Activated CD4-positive, CD25-positive, alpha-beta regulatory T cell treated with anti-CD3 and anti-CD28 coated beads, Interleukin-2, amount 50 U/mL, for 16 hours (primary cell): ENCODE results near the gene SLX9.

Source experiments
- DNase-seq: peaks from one replicate; pipeline ENCODE4 v3.0.0-alpha.2; 2020; ENCODE audit warnings: low read depth, low spot score

Gene SLX9

DNA sequence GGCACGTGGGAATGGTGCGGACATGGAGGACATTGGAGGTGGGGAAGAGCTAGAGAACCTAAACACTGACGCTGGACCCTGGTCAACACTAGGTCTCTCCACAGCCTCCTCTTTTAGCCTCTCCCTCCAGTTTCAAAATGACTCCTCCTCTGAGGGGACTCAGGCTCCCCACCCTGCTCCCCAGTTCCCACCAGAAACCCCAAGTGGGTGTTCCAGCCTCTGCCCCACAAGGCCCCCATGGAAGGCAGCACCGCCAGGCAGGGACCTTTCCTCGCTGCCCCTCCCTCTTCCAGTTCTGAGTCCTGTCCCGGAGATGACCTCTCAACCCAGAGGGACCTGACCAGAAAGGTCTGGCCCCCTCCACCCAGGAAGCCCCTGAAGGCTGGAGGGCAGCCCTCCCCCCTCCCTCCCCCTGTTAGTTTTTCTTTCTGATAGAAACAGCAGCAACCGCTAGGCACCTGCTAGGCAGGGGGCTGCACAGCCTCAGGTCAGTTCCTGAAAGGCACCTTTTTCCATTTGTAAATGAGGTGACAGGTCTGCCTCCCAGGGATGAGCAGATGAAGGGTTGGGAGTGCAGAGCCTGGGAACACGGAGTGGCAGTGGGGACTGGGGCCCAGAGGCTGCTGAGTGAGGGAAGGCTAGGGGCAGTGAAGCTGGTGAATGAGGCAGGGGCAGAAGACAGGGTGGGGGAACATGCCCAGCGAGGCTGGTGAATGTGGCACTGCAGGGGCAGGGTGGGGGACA, 9.9 kb upstream of the SLX9 start:
- no peak for DNase-seq

DNA sequence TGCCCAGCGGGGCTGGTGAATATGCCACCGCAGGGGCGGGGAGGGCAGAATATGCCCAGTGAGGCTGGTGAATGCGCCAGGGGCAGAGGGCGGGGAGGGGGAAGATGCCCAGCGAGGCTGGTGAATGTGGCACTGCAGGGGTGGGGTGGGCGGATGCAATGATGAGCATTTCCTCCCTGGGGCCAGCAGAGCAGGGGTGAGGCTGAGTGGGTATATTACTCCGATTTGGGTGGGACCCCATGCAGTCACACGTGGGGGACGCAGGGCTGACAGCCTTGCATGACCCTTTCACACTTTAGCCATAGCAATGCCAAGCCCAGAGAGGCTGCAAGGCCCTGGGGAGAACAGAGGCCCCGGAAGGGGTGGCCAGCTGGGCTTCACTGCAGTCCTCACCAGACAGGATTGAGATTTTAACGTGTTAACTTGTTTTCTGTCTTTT, 9.3 kb upstream of the SLX9 start:
- DNase-seq = no peak

DNA sequence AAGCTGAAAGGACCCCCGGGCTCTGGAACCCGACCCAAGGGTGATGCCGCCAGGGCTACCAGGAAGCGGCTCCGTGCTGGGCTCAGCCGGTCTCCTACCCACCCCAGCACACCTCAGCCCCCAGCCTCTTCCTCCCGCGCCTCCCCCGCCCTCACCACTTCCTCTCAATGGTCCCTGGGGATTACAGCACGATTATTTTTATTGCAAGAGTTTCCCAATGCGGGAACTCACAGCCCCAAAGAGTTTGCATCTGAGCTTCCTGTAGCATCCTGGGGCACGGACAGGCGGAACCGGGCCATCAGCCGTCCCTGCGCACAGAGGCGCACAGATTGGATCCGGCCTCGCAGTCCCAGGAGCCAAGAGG, 8.7 kb upstream of the SLX9 start:
- DNase-seq = no peak

DNA sequence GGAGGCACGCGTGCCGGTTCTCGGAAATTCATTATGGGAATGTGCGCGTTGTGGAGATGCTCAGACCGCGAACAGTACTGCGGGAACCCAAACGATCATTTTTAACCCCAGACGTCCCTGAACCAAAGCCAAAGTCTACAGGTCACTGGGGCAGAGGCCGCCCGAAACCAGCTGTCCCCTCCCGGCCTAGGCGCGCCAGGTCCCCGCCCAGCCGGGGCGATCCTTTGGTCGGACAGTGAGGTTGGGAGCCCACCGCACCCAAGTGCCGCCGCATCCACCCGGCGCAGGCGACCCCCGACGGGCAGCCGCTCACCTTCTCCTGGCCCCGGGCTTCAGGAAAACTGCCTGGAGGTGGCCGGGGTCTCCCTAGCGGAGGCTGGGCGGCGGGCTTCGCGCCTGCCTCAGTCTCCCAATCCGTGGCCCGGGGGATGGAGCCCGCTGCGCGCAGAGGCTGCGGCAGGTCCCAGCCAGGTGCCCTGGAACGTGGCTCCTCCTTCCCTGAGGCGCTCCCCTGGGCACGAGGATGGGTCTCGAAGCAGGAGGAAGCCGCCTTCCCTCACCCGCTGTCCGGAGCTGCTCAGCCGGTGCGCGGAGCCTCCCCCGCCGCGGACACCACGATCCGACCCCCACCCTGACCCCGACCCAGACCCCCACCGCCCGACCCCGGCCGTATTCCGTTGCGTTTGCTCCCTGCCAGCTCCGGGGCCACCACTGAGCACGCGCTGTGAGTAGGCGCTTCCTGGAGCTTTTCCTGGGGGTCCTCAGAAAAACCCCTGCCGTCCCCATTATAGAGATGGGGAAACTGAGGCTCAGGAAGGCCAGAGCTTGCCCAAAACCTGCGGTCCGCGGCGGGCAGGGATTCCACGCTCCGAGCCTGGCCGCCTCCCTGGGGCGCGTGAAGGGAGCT, 8.1 kb upstream of the SLX9 start:
- DNase-seq = no peak

DNA sequence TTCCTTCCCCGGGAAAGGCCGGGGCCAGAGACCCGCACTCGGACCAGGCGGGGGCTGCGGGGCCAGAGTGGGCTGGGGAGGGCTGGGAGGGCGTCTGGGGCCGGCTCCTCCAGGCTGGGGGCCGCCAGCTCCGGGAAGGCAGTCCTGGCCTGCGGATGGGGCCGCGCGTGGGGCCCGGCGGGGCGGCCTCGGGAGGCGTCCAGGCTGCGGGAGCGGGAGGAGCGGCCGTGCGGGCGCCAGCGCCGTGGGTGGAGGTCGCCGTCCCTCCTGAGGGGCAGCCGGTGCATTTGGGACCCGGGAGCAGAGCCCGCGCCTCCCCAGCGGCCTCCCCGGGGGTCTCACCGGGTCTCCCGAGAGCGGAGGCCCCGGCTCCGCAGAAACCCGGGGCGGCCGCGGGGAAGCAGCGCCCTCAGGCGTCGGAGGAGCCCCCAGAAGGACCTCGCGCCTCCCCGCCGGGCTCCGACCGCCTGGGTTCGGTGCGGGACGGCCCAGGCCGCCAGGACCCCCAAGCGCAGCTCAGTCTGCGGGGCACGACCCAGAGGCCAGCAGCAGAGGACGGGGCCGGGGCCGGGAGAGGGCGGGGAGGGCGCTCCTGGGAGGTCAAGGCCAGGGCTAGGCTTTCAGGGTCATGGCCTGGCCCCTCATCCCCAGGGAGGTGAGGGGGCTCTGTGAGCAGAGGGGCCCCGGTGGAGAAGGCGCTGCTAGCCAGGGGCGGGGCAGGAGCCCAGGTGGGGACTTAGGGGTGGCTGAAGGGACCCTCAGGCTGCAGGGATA, 7.2 kb upstream of the SLX9 start:
- no peak for DNase-seq

DNA sequence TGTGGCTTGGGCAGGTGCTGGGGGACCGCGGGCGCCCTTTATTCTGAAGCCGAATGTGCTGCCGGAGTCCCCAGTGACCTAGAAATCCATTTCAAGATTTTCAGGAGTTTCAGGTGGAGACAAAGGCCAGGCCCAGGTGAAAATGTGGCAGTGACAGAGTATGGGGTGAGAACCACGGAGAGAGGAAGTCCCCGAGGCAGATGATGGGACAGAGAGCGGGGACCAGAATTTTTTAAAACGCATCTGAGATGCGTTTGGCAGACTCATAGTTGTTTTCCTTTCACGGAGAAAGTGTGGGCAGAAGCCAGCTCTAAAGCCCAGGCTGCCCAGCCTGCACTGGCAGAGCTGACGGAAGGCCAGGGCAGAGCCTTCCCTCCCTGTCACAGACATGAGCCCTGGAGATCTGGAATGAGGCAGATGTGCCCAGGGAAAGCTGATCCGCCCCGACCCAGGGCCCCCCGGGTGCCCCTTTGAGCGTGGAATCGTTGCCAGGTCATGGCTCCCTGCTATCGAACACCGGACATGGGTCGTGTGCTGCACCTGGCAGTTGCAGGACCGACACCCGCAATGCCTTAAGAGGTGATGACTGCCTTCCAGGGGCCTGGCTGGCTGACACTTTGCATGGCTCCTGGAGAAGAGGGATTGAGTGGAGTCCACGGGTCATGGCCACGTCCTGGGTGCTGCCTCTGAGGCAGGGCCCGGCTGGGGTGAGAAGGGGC, 6.5 kb upstream of the SLX9 start:
- DNase-seq = no peak

DNA sequence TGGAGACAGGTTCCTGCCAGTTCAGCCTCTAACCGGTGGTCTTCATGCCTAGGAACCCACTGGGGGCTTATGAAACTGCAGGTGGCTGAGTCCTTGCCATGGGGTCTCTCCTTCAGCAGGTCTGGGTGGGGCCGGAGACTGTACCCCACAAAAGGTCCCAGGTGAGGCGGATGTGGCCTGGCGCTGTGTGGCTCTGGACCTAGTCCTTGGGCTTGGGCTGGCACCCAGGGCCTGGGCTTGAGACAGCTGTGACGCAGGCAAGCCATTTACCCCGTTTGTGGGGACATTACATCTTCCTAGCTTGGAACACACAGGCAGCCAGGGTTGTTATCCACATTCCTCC, 5.9 kb upstream of the SLX9 start:
- DNase-seq = no peak

DNA sequence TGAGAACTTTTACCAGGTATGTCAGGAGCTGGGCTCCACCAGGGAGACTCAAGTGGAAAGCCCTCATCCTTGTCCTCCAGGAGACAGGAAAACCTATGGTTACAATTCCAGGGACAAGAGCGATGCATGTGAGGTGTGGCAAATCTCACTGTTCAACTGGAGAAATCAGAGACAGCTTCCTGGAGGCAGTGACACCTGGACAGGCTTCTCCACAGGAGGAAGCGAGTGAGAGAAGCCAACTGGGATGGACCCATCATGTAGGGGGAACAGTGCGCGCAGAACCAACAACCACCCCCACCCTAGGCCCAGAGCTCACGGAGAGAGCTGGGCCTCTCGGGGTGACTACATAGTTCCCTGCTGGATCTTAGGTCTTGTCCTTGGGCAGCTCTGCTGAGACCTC, 5.6 kb upstream of the SLX9 start:
- no peak for DNase-seq

DNA sequence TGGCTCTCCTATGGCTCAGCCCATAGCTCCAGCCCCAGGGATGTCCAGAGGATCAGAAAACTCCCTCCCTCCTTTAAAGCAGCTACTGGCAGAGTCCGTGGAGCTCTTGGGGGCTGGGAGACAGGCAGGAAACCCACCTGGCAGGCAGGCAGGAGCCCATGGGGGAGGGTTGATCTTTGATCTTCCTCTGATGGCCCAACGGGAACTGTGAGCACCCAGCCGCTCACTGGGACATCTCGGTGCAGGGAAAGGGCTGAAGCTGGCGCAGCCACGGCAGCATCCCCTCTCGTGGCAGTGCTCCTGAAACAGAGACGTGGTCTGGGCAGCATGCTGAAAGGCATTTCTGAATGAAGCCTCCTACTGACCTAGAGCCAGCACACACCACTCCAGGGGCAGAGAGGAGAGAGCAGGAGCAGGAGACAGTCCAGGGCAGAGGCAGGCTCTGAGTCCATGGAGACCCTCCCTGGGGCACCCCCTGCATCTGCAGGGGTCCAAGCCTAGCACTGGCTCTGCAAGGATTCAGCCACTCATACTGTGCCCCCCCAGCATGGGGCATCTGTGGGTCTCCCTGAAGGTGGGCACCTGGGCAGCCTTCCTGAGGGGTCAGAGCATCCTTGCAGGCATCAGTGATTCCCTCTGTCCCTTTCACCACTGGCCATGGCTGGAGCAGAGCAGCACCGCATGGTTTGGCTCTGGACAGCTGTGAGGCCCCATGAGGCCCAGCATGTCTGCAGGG, 4.9 kb upstream of the SLX9 start:
- no peak for DNase-seq

DNA sequence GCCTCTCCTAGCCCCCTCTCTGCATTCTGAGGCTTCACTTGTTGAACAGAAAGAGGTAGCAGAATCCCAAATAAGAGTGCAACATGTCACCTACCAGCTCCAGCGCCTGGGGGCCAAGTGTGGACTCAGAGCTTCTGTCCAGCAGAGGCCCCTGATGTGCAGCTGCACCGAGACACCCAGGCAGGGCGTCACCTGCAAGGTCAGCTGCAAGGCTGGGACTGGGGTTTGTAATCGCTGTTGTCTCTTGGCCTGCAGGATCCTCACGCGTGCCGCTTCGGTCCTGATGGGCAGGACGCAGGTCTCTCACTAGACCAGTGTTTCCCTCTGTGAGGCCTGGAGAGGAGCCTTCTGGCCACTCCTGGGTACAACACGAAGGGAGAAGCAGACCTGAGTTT, 4.3 kb upstream of the SLX9 start:
- no peak for DNase-seq

DNA sequence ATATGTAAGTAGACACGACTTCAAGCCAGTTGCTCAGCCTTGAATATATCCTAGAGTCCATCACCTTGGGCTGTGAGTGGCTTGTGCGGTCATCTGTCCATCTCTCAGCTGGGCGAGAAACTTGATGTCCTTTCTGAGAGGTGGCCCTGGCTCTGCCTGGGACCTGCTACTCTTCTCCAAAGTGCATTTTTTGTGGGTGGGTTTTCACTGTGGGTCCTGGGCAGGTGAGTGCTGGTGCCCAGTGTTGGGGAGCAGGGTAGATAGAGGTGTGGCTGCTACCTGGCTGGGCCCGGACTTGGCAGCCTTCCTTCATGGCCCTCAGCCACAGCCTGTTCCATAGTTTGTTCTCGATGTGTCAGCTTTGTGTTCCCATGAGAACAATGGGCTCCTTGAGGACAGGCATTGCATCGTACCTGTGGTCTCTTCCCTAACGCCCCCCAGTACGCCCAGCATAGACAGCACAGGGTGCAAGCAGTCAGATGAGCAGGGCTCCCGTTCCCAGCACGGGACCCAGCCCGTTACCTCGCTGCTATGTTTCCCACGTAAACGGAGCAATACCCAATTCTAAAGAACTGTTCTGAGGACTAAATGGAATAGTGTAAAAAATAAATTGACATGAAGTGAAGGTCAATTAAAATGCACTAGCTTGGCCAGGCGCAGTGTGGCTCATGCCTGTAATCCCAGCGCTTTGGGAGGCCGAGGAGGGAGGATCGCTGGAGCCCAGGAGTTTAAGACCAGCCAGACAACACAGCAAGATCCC, 877 bp upstream of the SLX9 start:
- no peak for DNase-seq

DNA sequence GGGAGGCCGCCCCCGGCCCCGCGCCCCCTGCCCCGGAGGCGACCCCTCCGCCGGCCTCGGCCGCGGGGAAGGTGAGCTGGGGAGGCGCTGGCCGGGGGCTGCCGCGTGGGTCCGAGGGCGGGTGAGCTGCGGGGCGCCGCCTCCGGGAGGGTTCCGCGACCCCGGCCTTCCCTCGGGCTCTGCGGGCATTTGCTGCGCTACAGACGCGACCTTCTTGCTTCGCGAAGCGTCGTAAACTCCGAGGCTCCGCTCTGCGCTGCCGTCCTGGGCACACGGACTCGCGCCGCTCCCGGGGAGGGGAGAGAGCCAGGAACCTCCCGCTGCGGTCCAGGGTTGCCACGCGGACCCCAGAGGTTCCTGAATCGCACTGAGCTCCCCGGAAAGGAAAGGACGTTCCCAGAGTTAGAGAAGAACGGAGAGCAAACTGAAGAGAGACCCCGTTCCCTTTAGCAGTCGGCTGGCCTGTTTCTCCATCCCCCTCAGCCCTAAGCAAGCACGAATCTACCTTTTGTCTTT, 345 bp downstream of the SLX9 start:
- DNase-seq = no peak

DNA sequence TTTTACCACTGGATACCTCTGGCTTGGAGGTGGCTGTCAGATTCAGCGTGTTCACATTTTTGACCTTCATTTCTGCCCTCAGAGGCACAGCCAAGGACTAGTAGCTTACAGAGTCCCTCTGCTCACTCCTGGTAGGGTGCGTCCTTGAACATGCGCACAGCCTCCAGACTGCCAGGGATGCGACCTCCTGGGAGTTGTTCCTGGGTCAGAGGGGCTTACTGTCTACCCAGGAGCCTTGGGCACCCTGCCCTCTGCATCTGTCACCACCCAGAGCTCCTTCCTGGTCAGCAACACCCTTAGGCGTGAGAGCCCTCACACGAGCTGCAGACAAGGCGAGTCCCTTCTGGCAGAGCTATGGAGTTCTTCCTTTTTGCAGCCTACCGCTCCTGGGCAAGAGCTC, 1.7 kb downstream of the SLX9 start:
- DNase-seq = no peak

DNA sequence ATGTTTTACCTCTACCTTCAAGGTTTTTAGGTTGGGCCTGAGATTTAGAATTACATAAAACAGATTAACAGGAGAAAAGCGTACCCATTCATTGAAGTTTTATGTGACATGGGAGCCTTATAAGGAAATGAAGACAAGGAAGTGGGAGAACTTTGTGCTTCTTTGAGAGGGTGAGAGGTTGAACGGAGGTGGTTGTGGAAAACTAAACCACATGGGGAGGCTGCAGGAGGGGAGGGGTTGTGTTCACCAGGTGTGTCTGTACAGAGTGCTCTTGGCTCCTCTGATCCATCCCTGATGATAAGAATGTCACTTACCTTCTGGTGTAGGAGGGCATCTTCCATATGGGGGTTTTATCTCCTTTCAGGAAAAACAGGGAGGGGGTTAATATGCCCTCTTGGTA, 2.7 kb downstream of the SLX9 start:
- DNase-seq = no peak

DNA sequence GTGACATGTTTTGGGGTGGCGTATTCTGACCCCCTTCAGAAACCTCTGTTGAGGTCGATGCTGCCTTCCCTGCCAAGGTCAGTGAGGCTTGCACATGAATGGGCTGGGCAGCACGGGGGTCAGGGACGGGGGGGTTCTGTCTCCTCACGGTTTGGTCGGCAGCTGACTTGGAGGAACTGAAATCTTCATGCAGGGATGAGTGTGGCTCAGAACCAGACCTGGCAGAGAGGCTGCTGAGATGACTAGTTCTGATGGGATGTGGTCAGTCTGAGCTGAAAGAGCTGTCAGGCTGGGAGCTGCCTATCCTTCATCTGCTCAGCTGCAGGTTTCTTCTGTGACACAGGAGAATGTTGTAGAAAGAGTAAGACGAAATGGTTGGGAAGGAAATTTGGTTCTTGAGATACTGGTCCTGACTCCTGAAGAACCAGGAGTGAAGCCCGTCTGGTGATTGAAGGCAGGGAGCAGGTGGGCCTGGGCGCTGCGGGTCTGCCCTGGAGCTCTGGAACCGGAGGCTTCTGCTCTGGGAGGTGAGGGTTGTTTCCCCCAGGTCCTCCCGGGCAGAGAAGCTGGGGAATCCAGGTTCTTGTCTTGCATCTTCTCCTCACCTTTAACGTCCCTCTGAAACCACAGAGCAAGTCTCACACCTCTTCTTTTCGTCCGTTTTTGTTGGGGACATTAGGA, 3.3 kb downstream of the SLX9 start:
- DNase-seq = no peak

DNA sequence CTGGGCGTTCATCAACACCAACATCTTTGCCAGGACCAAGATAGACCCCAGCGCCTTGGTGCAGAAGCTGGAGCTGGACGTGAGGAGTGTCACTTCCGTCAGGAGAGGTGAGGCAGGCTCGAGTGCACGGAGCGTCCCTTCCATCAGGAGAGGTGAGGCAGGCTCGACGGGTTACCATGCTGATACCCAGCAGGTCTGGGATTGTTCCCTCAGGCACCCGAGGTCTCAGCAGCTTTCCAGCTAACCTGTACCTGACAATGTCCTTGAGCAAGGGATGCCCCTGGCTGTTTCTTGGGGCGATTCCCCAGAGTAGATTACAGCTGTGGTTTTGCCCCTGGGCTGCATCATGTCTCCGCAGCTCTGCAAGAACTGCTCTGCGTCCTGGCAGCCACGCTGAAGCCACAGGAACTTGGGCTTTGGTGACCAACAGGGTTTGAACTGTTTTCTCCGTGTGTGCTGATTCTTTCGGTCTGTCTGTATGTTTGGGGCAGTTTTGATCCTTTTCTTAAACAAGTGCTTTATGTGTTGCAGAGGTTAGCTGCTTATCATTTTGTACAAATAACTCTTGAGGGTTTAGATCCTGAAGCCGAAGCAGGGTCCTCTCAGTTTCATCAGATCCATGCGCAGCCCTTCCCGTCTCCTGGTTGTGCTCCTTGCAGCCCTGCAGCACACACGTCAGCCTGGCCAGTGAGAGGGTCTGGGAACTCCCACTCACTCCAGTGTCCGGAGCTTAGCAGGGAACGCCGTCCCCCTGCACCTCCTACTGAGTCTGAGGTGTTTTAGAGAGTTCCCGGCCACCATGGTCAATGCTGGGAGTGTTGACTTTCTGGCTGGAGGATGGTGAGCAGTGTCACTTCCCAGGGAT, 4.1 kb downstream of the SLX9 start:
- no peak for DNase-seq

DNA sequence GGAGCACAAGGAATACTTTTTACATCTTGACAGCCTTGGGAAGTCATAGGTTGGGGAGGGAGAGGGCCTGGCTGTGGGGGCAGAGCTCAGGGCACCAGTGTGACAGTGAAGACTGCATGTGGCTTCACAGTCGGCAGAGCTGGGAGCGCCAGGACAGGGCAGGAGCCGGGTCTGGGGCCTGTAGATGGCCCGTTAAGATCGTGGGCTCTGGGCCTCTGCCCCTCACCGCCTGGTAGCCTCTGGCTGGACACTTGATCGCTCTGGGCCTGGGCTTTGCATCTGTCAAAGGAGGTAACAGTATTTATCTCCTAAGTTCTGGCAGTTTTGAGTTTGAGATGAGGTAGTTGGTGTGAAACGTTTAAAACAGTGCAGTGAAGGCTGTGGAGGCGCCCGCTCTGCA, 4.8 kb downstream of the SLX9 start:
- no peak for DNase-seq

DNA sequence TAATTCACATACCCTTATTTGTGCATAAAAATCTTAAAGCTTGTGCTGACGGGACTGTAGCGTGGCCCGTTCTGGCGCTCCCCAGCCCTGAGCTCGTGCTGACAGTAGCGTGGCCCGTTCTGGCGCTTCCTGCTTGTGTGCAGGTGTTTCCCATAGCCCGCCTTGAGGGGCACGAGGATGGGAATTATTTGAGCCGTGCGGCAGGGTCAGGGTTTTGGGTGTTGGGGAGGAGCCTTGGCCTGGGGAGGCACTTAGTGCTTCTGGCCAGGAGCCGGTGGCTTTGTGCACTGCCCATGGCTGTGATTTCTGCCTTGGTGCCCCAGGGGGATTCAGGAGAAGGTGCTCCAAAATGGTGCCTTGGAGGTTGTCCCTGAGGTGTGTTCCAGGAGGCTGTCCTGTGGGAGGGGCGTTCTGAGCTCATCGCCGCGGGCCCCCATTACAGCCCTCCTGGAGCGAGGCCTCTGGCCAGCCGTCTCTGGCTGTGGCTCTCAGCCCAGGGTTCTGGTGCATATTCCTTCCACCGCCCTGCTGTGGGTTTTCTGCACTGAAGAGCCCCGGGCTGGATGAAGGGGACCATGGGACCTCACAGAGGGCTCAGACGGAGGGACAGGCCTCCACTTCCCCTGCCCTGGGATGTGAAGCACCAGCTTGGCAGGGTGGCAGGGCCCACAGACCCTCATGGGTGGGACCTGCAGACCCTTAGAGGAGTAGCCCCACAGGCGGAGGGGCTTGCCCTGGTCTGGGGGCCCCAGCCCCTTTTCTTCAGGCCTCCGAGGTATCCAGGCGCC, 6.6 kb downstream of the SLX9 start:
- no peak for DNase-seq
